Kidney epithelial cell (primary cell): ENCODE measurements around the gene ERN1. TPM values are rescaled to one million over a fixed set of nuclear protein-coding genes. Genes with fewer than 3 reads are reported as not detected.

ENCODE experiments used
- DNase-seq: peaks from one replicate; pipeline ENCODE4 v3.0.0-alpha.2; 2010; ENCODE audit warnings: low read depth
- H3K27me3 ChIP-seq: 2 replicates; pipeline ENCODE4 v1.6.0; 2011; ENCODE audit warnings: low read length; ENCODE audit not compliant: control insufficient read depth, insufficient read depth
- H3K36me3 ChIP-seq: 2 replicates; pipeline ENCODE4 v1.5.1; 2011; ENCODE audit warnings: low read length; ENCODE audit not compliant: control insufficient read depth, insufficient read depth
- H3K4me3 ChIP-seq: 2 replicates; pipeline ENCODE4 v1.5.1; 2011; ENCODE audit warnings: low read depth, mild to moderate bottlenecking, control low read depth, low read length
- CTCF ChIP-seq: IDR thresholded peaks from 2 replicates; pipeline ENCODE4 v1.5.1; 2011; ENCODE audit warnings: mild to moderate bottlenecking, moderate library complexity, low read length, control low read depth, inconsistent platforms; ENCODE audit not compliant: insufficient read depth, poor library complexity, severe bottlenecking
- total RNA-seq: library from RNA; depleted of rRNA; stranded (reverse); fragments of >200 nt; gene quantifications from 2 replicates; pipeline ENCODE4 v1.2.3, GENCODE V29; 2015

Gene ERN1
- total RNA-seq, 1 donor from 2014 or later: 19.6 TPM

- peaks cover 2% of the 10 kb centered on the region for H3K36me3 ChIP-seq
- DNase-seq: no peak
- H3K4me3 ChIP-seq: no peak overlapping the region
- no peaks in the 10 kb centered on the region for H3K27me3 ChIP-seq
- no peak for TF ChIP-seq CTCF
Observed at GRCh38 chr17:64055183-64056142, 74.5 kb downstream of the ERN1 start.

GRCh38 chr17:64054304-64054703 lies 75.6 kb downstream of the ERN1 start:
- H3K27me3 ChIP-seq: no peaks in the 10 kb centered on the region
- no peak for TF ChIP-seq CTCF
- no peak for DNase-seq
- H3K36me3 ChIP-seq: peaks cover 1% of the 10 kb centered on the region
- no peak overlapping the region for H3K4me3 ChIP-seq

DNA sequence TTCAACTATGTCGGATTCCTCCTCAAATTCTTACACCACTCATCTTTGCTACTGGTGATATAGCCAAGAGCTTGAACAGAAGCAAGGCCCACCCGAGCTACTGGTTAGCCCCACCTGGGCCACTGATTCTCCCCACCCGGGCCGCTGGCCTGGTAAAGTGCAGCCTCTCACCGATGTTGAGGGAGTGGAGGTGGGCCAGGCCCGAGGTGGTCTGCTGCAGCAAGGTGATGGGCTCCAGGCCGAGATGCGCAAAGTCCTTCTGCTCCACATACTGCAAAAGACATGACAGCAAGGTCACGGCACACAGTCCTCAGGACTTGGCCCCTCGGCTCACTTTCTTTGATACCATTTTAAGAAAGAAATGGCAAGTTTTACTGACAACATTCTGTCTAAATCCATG lies 76.8 kb downstream of the ERN1 start:
- no peak overlapping the region for H3K4me3 ChIP-seq
- no peak for TF ChIP-seq CTCF
- peaks cover 1% of the 10 kb centered on the region for H3K36me3 ChIP-seq
- DNase-seq: no peak
- no peaks in the 10 kb centered on the region for H3K27me3 ChIP-seq

GRCh38 chr17:64051153-64051552 lies 78.8 kb downstream of the ERN1 start:
- Histone ChIP-seq H3K36me3 (no peaks in the 10 kb centered on the region), H3K27me3 (no peaks in the 10 kb centered on the region), H3K4me3 (no peak overlapping the region)
- DNase-seq: no peak
- TF ChIP-seq CTCF: no peak

DNA sequence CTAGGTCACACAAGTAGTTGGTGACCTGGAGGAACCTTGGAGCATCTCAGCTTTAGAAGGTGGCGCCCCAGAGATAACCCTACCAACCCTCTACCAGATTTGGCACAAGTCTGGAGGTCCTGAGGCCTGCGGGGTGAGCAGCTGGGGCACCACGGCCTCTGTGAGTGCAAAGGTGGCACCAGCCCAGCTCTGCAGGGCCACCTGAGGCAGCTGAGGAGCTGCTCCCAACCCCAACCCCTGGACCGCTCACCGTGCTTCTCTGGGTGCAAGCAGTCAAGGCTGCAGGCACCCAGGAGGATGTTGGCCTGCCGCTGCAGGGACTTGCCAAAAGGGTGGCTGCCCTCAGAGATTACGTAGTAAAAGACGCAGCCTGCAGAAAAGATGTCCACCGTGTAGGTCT lies 81.1 kb downstream of the ERN1 start:
- Histone ChIP-seq H3K4me3 (no peak overlapping the region), H3K27me3 (no peaks in the 10 kb centered on the region), H3K36me3 (no peaks in the 10 kb centered on the region)
- no peak for DNase-seq
- no peak for TF ChIP-seq CTCF
